HEK293 (cell line): Measurements from ENCODE around the gene CARD10.
A peak's percentile ranks its signal among the peaks of the same experiment; 100 is the strongest.

ENCODE experiments used
- GLIS1 ChIP-seq: fragments of 450-650 bp; formaldehyde crosslinking; IDR thresholded peaks from 2 replicates; pipeline ENCODE4 v1.5.1; 2016; ENCODE audit warnings: missing biosample characterization, missing genetic modification characterization
- KLF10 ChIP-seq: fragments of 450-650 bp; IDR thresholded peaks from 2 replicates; pipeline ENCODE4 v1.5.1; 2018; ENCODE audit warnings: missing biosample characterization, mild to moderate bottlenecking, missing genetic modification characterization
- ZFP41 ChIP-seq: fragments of 450-650 bp; formaldehyde crosslinking; IDR thresholded peaks from 2 replicates; pipeline ENCODE4 v1.5.1; 2016; ENCODE audit warnings: missing biosample characterization, missing genetic modification characterization, borderline replicate concordance
- ZNF174 ChIP-seq: fragments of 450-650 bp; formaldehyde crosslinking; IDR thresholded peaks from 2 replicates; pipeline ENCODE4 v1.5.0; 2017; ENCODE audit warnings: missing biosample characterization, mild to moderate bottlenecking, missing genetic modification characterization
- ZNF175 ChIP-seq: fragments of 450-650 bp; formaldehyde crosslinking; IDR thresholded peaks from 2 replicates; pipeline ENCODE4 v1.5.1; 2016; ENCODE audit warnings: missing biosample characterization, missing genetic modification characterization
- ZNF266 ChIP-seq: fragments of 450-650 bp; formaldehyde crosslinking; IDR thresholded peaks from 2 replicates; pipeline ENCODE4 v1.5.1; 2016; ENCODE audit warnings: missing biosample characterization, missing genetic modification characterization, low read depth
- ZNF292 ChIP-seq: fragments of 450-650 bp; formaldehyde crosslinking; IDR thresholded peaks from 2 replicates; pipeline ENCODE4 v1.5.1; 2016; ENCODE audit warnings: low read depth, missing biosample characterization, missing genetic modification characterization, borderline replicate concordance
- ZNF324 ChIP-seq: fragments of 450-650 bp; formaldehyde crosslinking; IDR thresholded peaks from 2 replicates; pipeline ENCODE4 v1.5.1; 2016; ENCODE audit warnings: missing biosample characterization, missing genetic modification characterization
- ZNF473 ChIP-seq: fragments of 450-650 bp; formaldehyde crosslinking; IDR thresholded peaks from 2 replicates; pipeline ENCODE4 v1.5.1; 2017; ENCODE audit warnings: missing biosample characterization, missing genetic modification characterization
- ZNF501 ChIP-seq: fragments of 450-650 bp; formaldehyde crosslinking; IDR thresholded peaks from 2 replicates; pipeline ENCODE4 v1.5.1; 2016; ENCODE audit warnings: missing biosample characterization, missing genetic modification characterization
- ZNF521 ChIP-seq: fragments of 450-650 bp; formaldehyde crosslinking; IDR thresholded peaks from 2 replicates; pipeline ENCODE4 v1.5.1; 2017; ENCODE audit warnings: missing biosample characterization, mild to moderate bottlenecking, missing genetic modification characterization
- ZNF600 ChIP-seq: fragments of 450-650 bp; formaldehyde crosslinking; IDR thresholded peaks from 2 replicates; pipeline ENCODE4 v1.5.1; 2016; ENCODE audit warnings: missing biosample characterization, missing genetic modification characterization
- ZNF629 ChIP-seq: fragments of 450-650 bp; formaldehyde crosslinking; IDR thresholded peaks from 2 replicates; pipeline ENCODE4 v1.5.1; 2017; ENCODE audit warnings: missing biosample characterization, missing genetic modification characterization
- ZNF660 ChIP-seq: fragments of 450-650 bp; IDR thresholded peaks from 2 replicates; pipeline ENCODE4 v1.5.1; 2018; ENCODE audit warnings: missing biosample characterization, mild to moderate bottlenecking, missing genetic modification characterization
- ZNF677 ChIP-seq: fragments of 450-650 bp; IDR thresholded peaks from 2 replicates; pipeline ENCODE4 v1.5.0; 2018; ENCODE audit warnings: missing biosample characterization, mild to moderate bottlenecking, missing genetic modification characterization, moderate library complexity
- ZNF701 ChIP-seq: fragments of 450-650 bp; formaldehyde crosslinking; IDR thresholded peaks from 2 replicates; pipeline ENCODE4 v1.5.1; 2016; ENCODE audit warnings: missing biosample characterization, missing genetic modification characterization
- ZNF747 ChIP-seq: fragments of 450-650 bp; formaldehyde crosslinking; IDR thresholded peaks from 2 replicates; pipeline ENCODE4 v1.5.1; 2016; ENCODE audit warnings: missing biosample characterization, missing genetic modification characterization
- ZNF785 ChIP-seq: fragments of 450-650 bp; formaldehyde crosslinking; IDR thresholded peaks from 2 replicates; pipeline ENCODE4 v1.5.1; 2016; ENCODE audit warnings: missing biosample characterization, missing genetic modification characterization
- ZNF837 ChIP-seq: fragments of 450-650 bp; formaldehyde crosslinking; IDR thresholded peaks from 2 replicates; pipeline ENCODE4 v1.5.1; 2016; ENCODE audit warnings: missing biosample characterization, missing genetic modification characterization
- TF ChIP-seq, protein P1 (sequence below): fragments of 450-650 bp; formaldehyde crosslinking; IDR thresholded peaks from 2 replicates; pipeline ENCODE4 v1.5.1; 2016; ENCODE audit warnings: missing biosample characterization, missing genetic modification characterization
- TF ChIP-seq, protein P2 (sequence below): fragments of 450-650 bp; formaldehyde crosslinking; IDR thresholded peaks from 2 replicates; pipeline ENCODE4 v1.5.1; 2016; ENCODE audit warnings: missing biosample characterization, missing genetic modification characterization
- TF ChIP-seq, protein P3 (sequence below): fragments of 450-650 bp; formaldehyde crosslinking; IDR thresholded peaks from 2 replicates; pipeline ENCODE4 v1.5.1; 2016; ENCODE audit warnings: missing biosample characterization, missing genetic modification characterization
- TF ChIP-seq, protein P4 (sequence below): fragments of 450-650 bp; formaldehyde crosslinking; IDR thresholded peaks from 2 replicates; pipeline ENCODE4 v1.5.1; 2016; ENCODE audit warnings: missing biosample characterization, missing genetic modification characterization
- TF ChIP-seq, protein P5 (sequence below): fragments of 450-650 bp; formaldehyde crosslinking; IDR thresholded peaks from 2 replicates; pipeline ENCODE4 v1.5.1; 2016; ENCODE audit warnings: missing biosample characterization, missing genetic modification characterization
- TF ChIP-seq, protein P6 (sequence below): fragments of 450-650 bp; formaldehyde crosslinking; IDR thresholded peaks from 2 replicates; pipeline ENCODE4 v1.5.1; 2017; ENCODE audit warnings: missing biosample characterization, missing genetic modification characterization

CARD10 gene

DNA sequence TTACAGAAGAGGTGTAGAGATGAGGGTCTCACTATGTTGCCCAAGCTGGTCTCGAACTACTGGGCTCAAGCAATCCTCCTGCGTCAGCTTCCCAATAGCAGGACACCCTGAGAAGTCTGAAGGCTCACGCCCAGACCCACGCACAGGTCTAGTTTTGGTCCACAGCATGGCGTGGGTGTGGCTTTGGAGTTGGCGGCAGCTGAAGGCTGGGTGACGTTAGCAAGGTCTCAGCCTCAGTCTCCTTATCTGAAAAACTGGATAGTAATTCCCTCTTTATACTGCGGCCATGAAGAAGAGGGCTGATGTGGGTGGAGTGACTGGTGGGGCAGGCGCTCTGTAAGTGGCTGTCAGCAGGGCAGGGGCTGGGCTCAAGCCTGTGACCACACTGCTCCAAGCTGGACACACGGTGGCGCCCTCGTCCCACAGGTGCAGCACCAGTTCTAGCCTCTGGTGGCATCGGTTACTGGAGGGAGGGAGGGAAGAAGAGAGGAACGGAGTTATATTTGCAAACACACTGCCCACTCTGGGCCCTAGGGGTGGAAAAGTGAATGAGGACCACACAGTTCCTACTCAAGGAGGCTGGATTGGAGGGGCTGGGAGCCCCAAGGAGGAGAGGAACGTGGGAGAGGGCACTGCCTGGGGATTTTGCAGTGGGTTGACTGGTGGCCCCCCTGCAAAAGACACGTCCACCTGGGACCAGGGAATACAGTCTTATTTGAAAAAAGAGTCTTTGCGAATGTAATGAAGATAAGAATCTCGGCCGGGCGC is 19.6 kb upstream of the CARD10 start (continued):
- TF ChIP-seq ZNF837 (tag by site-specific recombination) = no peak
- TF ChIP-seq ZNF324 (tag by site-specific recombination) = 0 out of 2 replicates have a peak, but pooled peaks have one; percentile 8
- TF ChIP-seq ZFP41 (tag by site-specific recombination) = no peak
- TF ChIP-seq, protein P1, sequence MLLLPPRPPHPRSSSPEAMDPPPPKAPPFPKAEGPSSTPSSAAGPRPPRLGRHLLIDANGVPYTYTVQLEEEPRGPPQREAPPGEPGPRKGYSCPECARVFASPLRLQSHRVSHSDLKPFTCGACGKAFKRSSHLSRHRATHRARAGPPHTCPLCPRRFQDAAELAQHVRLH (tag by site-specific recombination) = no peak
- peak; percentile 59; the same call in 1 of the 2 replicates for TF ChIP-seq ZNF600 (tag by site-specific recombination)
- no peak for TF ChIP-seq ZNF266 (tag by site-specific recombination)
- TF ChIP-seq, protein P2, sequence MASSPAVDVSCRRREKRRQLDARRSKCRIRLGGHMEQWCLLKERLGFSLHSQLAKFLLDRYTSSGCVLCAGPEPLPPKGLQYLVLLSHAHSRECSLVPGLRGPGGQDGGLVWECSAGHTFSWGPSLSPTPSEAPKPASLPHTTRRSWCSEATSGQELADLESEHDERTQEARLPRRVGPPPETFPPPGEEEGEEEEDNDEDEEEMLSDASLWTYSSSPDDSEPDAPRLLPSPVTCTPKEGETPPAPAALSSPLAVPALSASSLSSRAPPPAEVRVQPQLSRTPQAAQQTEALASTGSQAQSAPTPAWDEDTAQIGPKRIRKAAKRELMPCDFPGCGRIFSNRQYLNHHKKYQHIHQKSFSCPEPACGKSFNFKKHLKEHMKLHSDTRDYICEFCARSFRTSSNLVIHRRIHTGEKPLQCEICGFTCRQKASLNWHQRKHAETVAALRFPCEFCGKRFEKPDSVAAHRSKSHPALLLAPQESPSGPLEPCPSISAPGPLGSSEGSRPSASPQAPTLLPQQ = no peak
- TF ChIP-seq ZNF677 = no peak
- TF ChIP-seq ZNF660 (tag by site-specific recombination) = peak; percentile 78; the same call in 1 of the 2 replicates
- peak; percentile 61 for TF ChIP-seq ZNF629 (tag by site-specific recombination)
- TF ChIP-seq, protein P3, sequence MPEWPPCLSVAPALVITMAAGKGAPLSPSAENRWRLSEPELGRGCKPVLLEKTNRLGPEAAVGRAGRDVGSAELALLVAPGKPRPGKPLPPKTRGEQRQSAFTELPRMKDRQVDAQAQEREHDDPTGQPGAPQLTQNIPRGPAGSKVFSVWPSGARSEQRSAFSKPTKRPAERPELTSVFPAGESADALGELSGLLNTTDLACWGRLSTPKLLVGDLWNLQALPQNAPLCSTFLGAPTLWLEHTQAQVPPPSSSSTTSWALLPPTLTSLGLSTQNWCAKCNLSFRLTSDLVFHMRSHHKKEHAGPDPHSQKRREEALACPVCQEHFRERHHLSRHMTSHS (tag by site-specific recombination) = no peak
- TF ChIP-seq, protein P4, sequence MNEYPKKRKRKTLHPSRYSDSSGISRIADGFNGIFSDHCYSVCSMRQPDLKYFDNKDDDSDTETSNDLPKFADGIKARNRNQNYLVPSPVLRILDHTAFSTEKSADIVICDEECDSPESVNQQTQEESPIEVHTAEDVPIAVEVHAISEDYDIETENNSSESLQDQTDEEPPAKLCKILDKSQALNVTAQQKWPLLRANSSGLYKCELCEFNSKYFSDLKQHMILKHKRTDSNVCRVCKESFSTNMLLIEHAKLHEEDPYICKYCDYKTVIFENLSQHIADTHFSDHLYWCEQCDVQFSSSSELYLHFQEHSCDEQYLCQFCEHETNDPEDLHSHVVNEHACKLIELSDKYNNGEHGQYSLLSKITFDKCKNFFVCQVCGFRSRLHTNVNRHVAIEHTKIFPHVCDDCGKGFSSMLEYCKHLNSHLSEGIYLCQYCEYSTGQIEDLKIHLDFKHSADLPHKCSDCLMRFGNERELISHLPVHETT (tag by site-specific recombination) = peak; percentile 54; the same call in 1 of the 2 replicates
- no peak for TF ChIP-seq ZNF747 (tag by site-specific recombination)
- no peak for TF ChIP-seq ZNF175 (tag by site-specific recombination)
- TF ChIP-seq, protein P5, sequence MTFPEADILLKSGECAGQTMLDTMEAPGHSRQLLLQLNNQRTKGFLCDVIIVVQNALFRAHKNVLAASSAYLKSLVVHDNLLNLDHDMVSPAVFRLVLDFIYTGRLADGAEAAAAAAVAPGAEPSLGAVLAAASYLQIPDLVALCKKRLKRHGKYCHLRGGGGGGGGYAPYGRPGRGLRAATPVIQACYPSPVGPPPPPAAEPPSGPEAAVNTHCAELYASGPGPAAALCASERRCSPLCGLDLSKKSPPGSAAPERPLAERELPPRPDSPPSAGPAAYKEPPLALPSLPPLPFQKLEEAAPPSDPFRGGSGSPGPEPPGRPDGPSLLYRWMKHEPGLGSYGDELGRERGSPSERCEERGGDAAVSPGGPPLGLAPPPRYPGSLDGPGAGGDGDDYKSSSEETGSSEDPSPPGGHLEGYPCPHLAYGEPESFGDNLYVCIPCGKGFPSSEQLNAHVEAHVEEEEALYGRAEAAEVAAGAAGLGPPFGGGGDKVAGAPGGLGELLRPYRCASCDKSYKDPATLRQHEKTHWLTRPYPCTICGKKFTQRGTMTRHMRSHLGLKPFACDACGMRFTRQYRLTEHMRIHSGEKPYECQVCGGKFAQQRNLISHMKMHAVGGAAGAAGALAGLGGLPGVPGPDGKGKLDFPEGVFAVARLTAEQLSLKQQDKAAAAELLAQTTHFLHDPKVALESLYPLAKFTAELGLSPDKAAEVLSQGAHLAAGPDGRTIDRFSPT (tag by site-specific recombination) = peak; percentile 57; the same call in 1 of the 2 replicates
- no peak for TF ChIP-seq ZNF521 (tag by site-specific recombination)
- no peak for TF ChIP-seq ZNF473 (tag by site-specific recombination)
- no peak for TF ChIP-seq ZNF701 (tag by site-specific recombination)
- TF ChIP-seq, protein P6, sequence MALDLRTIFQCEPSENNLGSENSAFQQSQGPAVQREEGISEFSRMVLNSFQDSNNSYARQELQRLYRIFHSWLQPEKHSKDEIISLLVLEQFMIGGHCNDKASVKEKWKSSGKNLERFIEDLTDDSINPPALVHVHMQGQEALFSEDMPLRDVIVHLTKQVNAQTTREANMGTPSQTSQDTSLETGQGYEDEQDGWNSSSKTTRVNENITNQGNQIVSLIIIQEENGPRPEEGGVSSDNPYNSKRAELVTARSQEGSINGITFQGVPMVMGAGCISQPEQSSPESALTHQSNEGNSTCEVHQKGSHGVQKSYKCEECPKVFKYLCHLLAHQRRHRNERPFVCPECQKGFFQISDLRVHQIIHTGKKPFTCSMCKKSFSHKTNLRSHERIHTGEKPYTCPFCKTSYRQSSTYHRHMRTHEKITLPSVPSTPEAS (tag by site-specific recombination) = no peak
- TF ChIP-seq ZNF785 = no peak
- peak; percentile 39; the same call in 1 of the 2 replicates for TF ChIP-seq KLF10 (tag by site-specific recombination)
- peak; percentile 72 for TF ChIP-seq ZNF501 (tag by site-specific recombination)
- TF ChIP-seq GLIS1 (tag by site-specific recombination) = peak; percentile 56
- TF ChIP-seq ZNF292 (tag by site-specific recombination) = no peak
- TF ChIP-seq ZNF174 = no peak
